PC-9 (cell line): ENCODE results near the gene PIKFYVE.

Experiments used
- EZH2 ChIP-seq: fragments of 200-600 bp; sonication (generic); IDR thresholded peaks from 2 replicates; pipeline ENCODE4 v1.8.0; 2017; ENCODE audit warnings: antibody characterized with exemption, low read depth
- TF ChIP-seq, protein P1 (sequence below): fragments of 200-600 bp; sonication (generic); conservative IDR thresholded peaks from 2 replicates; pipeline ENCODE4 v1.6.1; 2017; ENCODE audit warnings: mixed run types, antibody characterized with exemption, mild to moderate bottlenecking, moderate library complexity

DNA sequence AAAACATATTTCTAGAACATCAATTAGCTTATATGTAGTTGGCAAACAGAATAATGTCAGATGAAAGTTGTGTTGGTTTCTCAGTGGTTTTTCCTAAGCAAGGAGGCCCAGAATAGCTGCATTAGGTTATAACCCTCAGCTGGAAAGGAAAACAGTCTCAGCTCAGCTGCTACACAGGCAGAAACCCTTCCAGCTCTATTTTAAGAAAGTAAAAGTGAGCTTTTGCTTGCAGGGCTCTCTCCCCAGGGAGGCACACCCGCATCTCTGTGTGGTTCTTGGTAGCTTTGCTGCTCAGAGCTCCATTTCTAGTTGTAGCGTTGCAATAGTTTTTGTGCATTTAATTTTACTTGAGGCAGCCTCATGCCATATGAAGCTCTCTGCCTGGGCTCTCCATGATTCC lies 54.6 kb downstream of the PIKFYVE start:
- TF ChIP-seq, protein P1, sequence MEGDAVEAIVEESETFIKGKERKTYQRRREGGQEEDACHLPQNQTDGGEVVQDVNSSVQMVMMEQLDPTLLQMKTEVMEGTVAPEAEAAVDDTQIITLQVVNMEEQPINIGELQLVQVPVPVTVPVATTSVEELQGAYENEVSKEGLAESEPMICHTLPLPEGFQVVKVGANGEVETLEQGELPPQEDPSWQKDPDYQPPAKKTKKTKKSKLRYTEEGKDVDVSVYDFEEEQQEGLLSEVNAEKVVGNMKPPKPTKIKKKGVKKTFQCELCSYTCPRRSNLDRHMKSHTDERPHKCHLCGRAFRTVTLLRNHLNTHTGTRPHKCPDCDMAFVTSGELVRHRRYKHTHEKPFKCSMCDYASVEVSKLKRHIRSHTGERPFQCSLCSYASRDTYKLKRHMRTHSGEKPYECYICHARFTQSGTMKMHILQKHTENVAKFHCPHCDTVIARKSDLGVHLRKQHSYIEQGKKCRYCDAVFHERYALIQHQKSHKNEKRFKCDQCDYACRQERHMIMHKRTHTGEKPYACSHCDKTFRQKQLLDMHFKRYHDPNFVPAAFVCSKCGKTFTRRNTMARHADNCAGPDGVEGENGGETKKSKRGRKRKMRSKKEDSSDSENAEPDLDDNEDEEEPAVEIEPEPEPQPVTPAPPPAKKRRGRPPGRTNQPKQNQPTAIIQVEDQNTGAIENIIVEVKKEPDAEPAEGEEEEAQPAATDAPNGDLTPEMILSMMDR, result no peak
- no peak for TF ChIP-seq EZH2
